GM10266 (cell line): ENCODE measurements around the gene CERS3.
"Not testable (repeated sequence)": the region's sequence is repeated elsewhere in the genome, so short reads cannot be mapped to it uniquely, and the experiment has no call there.

Source experiments
- DNase-seq: peaks from one replicate; pipeline ENCODE4 v3.0.0; 2012; ENCODE audit errors: extremely low spot score
- TF ChIP-seq, protein P1 (sequence below): IDR thresholded peaks from 2 replicates; pipeline ENCODE4 v1.5.1; 2012; ENCODE audit warnings: mild to moderate bottlenecking, low read depth; ENCODE audit not compliant: control insufficient read depth, insufficient read depth; ENCODE audit errors: missing control alignments

The CERS3 gene

DNA sequence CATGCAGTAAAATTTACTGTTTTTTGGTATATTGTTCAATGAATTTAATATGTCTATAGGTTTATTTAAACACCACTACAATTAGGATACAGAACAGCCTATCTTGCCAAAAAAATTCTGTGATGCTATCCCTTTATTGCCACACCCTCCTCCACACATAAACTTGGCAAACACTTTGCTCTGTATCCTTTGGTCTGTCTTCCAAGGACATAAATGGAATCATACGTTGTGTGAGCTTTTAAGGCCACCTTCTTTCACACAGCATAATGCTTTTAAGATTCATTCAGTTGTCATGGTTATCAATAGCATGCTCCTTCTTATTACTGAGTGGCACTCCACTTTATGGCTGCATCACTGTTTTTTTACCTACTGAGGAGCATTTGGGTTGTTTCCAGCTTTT is 71.5 kb downstream of the CERS3 start:
- TF ChIP-seq, protein P1, sequence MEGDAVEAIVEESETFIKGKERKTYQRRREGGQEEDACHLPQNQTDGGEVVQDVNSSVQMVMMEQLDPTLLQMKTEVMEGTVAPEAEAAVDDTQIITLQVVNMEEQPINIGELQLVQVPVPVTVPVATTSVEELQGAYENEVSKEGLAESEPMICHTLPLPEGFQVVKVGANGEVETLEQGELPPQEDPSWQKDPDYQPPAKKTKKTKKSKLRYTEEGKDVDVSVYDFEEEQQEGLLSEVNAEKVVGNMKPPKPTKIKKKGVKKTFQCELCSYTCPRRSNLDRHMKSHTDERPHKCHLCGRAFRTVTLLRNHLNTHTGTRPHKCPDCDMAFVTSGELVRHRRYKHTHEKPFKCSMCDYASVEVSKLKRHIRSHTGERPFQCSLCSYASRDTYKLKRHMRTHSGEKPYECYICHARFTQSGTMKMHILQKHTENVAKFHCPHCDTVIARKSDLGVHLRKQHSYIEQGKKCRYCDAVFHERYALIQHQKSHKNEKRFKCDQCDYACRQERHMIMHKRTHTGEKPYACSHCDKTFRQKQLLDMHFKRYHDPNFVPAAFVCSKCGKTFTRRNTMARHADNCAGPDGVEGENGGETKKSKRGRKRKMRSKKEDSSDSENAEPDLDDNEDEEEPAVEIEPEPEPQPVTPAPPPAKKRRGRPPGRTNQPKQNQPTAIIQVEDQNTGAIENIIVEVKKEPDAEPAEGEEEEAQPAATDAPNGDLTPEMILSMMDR = no peak
- no peak for DNase-seq

DNA sequence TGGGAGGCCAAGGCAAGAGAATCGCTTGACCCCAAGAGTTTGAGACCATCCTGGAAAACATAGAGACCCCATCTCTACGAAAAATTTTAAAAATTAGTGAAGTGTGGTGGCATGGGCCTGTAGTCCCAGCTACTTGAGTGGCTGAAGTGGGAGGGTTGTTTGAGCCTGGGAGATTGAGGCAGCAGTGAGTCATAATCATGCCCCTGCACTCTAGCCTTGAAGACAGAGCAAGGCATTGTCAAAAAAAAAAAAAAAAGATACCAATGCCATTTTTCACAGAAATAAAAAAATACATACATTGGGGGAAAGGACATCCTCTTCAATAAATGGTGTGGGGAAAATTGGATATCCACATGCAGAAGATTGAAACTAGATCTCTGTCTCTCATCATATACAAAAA is 74.6 kb downstream of the CERS3 start:
- DNase-seq = no peak
- TF ChIP-seq, protein P1 = no peak

DNA sequence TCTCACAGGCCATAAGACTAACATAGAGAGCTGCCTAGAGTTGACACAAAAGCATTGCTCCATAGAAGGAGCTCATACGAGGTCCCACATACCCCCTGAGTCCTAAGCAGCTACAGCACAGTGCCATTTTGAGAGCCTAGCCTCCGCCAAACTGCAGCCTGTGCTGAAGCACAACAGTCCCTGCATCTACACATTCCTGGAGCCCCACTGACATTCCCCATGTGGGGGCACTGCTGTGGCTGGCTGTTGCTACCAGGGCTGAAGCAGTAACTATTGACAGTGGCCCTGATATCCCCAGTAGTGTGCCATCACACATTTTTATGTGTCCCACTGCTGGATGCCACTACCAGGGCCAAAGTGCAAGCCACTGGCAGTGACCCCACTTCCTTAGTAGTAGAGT is 80.3 kb downstream of the CERS3 start:
- DNase-seq = no peak
- TF ChIP-seq, protein P1 = no peak

DNA sequence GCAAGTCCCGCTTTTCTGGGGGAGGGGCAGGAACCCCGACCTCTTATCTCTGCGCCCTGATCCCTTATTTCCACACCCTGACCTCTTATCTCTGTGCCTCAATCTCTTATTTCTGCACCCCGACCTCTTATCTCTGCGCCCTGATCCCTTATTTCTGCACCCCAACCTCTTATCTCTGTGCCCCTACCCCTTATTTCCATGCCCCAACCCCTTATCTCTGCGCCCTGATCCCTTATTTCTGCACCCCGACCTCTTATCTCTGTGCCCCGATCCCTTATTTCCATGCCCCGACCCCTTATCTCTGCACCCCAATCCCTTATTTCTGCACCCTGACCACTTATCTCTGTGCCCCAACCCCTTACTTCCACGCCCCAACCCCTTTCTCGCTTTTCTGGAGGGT is 87.7 kb downstream of the CERS3 start:
- not testable (repeated sequence) for DNase-seq

DNA sequence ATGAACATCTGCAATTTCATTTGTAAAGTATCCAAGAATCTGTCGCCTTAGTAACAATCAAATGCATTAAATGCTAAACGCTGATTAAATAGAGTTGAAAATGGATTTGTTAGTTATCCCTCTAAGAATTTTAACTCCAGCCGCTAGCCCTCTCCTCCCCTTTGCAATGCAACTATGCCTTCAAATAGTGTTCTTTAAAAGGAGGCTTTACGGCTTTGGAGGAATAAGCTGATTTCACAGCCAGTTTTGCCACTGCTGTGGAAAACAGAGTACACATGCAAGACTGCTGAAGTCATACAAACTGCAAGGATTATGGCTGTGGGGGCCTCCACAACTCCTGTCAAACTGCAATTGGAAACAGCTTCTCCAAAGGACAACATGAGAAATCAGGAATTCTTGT is 89.2 kb downstream of the CERS3 start:
- no peak for DNase-seq
- TF ChIP-seq, protein P1 = no peak

DNA sequence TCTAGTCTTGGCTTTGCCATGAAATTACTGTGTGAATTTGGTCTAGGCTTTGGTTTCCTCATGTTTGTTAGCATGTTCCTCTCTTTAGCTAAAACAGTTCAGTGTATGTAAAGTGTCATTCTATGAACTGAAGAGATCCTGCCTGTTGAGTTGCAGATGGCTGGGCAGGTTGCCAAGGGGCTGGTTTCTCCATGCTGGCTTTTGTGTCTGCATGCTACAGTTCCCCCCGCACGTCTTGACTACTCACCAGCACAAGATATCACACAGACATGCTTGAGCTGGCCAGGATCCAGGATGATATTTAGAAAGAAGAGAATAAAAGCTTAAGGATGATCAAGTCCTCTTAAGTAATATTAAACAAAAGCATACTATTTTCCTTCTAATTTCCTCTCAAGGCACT is 90.2 kb downstream of the CERS3 start:
- no peak for DNase-seq
- TF ChIP-seq, protein P1 = no peak

DNA sequence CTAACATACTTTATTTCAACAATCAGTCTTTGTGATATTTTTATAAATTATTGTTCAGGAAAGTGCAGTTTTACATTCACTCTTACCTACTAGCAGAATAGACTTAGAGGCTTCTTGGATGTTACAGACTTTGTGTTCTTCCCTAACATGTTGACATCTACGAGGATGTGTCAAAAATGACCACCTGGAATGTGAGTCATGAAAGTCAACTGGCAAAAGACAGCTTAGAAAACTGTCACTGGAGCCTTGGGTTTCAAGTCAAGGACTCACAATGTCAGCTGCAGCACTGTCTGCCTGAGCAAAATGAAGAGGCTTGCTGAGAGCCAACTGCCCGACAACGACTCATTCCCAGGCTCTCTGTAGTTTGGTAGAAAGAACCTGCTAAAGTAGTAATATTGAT is 91.5 kb downstream of the CERS3 start:
- no peak for DNase-seq
- TF ChIP-seq, protein P1 = no peak

DNA sequence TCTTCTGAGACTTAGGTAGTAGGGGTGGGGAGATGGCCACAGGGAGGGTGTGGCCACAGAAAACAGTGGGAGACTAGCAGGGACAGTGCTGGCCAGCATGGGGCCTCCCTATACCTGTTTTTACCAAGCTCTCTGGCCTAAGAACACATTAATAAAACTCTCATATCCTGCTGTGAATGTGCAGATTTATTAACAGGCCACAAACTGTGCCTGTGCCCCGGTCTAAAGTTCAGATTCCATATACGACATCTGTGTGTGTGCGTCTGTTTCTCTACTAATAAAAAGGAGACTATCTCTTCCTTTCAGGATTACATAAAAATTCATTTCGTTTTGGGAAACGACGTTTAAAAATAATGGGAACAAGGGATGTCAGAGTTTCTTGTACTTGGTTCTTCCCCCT is 94.2 kb downstream of the CERS3 start:
- TF ChIP-seq, protein P1 = no peak
- DNase-seq = no peak
